Activated B cell treated with CpG ODN at 0.5 μM for 24 hours (primary cell): Measurements from ENCODE around the gene VEGFC. TPM values are rescaled to one million over a fixed set of nuclear protein-coding genes. Genes with fewer than 3 reads are reported as not detected.

Experiments used
- ATAC-seq: fragments of 200-7000 bp; cut with Tn5 transposase; one replicate; pipeline ENCODE4 v1.10.0; 2021; ENCODE audit warnings: low read depth, mild to moderate bottlenecking, moderate library complexity
- CTCF ChIA-PET: fragments of 350-600 bp; sonication (Branson Sonifier 250); formaldehyde crosslinking; loops from one replicate; lab custom pipeline; 2021; ENCODE audit warnings: antibody characterized with exemption; lab: Charles Lee
- POLR2A ChIA-PET: fragments of 350-600 bp; sonication (Branson Sonifier 250); formaldehyde crosslinking; loops from one replicate; lab custom pipeline; 2021; ENCODE audit warnings: antibody characterized with exemption; lab: Charles Lee
- DNase-seq: peaks from one replicate; pipeline ENCODE4 v3.0.0; 2022
- H3K27ac Mint-ChIP-seq: one replicate; pipeline ENCODE4 v1.8.0; 2020; ENCODE audit warnings: mixed read lengths
- H3K27me3 Mint-ChIP-seq: one replicate; pipeline ENCODE4 v1.8.0; 2021; ENCODE audit warnings: mixed read lengths
- H3K36me3 Mint-ChIP-seq: one replicate; pipeline ENCODE4 v1.8.0; 2021; ENCODE audit warnings: low read depth, mixed read lengths
- H3K4me1 Mint-ChIP-seq: one replicate; pipeline ENCODE4 v1.8.0; 2021; ENCODE audit warnings: mixed read lengths
- H3K4me3 Mint-ChIP-seq: one replicate; pipeline ENCODE4 v1.8.0; 2020; ENCODE audit warnings: mild to moderate bottlenecking, mixed read lengths
- H3K9me3 Mint-ChIP-seq: one replicate; pipeline ENCODE4 v1.8.0; 2020; ENCODE audit warnings: mixed read lengths
- CTCF ChIP-seq: fragments of 200-600 bp; IDR thresholded peaks from one replicate; pipeline ENCODE4 v1.8.0; 2022; ENCODE audit warnings: antibody characterized with exemption, mild to moderate bottlenecking
- intact Hi-C: fragments of 100-400 bp; cut with micrococcal nuclease; formaldehyde crosslinking; loops from one replicate; pipeline ENCODE4 v1.15.1; 2024
- total RNA-seq: library from RNA; stranded (reverse); gene quantifications from 2 replicates; pipeline ENCODE4 v1.2.3, GENCODE V29; 2022

VEGFC gene
- total RNA-seq, 1 donor from 2014 or later, result not detected

GRCh38 chr4:176837169-176837895 is 44.6 kb upstream of the VEGFC start:
- no peak overlapping the region for H3K27ac Mint-ChIP-seq
- H3K36me3 Mint-ChIP-seq, result no peaks in the 10 kb centered on the region
- DNase-seq, result no peak
- H3K9me3 Mint-ChIP-seq, result peaks cover 2% of the 10 kb centered on the region
- no peak for ATAC-seq
- POLR2A ChIA-PET, result no interaction called here
- no peak overlapping the region for H3K4me3 Mint-ChIP-seq
- no peaks in the 10 kb centered on the region for H3K4me1 Mint-ChIP-seq
- intact Hi-C loops, result no loop called here
- H3K27me3 Mint-ChIP-seq, result no peaks in the 10 kb centered on the region
- CTCF ChIA-PET, result no interaction called here
- no peak for TF ChIP-seq CTCF

DNA sequence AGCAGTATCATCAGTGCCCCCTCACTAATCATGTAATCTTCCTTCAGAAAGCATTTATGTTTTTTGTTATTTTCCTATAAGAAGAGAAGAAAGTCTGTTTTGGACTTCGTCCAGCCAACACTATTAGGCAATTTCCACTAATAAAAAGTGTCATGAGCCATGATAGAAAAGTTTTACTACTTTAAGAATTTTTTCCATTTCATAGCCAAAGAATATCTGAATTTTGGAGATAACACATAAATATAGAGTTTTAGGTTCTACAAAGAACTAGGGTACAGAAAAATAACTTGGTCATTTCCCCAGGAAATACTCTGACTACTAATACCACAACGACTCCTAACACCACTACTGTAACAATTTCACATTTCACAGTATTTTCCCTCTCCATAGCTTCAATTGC is 41.8 kb upstream of the VEGFC start:
- ATAC-seq, result no peak
- Mint-ChIP-seq H3K27me3 (no peaks in the 10 kb centered on the region), H3K27ac (no peak overlapping the region), H3K4me1 (no peaks in the 10 kb centered on the region), H3K36me3 (no peaks in the 10 kb centered on the region), H3K9me3 (peaks cover 2% of the 10 kb centered on the region), H3K4me3 (no peak overlapping the region)
- ChIA-PET POLR2A (no interaction called here), CTCF (no interaction called here)
- intact Hi-C loops, result no loop called here
- TF ChIP-seq CTCF, result no peak
- DNase-seq, result no peak

DNA sequence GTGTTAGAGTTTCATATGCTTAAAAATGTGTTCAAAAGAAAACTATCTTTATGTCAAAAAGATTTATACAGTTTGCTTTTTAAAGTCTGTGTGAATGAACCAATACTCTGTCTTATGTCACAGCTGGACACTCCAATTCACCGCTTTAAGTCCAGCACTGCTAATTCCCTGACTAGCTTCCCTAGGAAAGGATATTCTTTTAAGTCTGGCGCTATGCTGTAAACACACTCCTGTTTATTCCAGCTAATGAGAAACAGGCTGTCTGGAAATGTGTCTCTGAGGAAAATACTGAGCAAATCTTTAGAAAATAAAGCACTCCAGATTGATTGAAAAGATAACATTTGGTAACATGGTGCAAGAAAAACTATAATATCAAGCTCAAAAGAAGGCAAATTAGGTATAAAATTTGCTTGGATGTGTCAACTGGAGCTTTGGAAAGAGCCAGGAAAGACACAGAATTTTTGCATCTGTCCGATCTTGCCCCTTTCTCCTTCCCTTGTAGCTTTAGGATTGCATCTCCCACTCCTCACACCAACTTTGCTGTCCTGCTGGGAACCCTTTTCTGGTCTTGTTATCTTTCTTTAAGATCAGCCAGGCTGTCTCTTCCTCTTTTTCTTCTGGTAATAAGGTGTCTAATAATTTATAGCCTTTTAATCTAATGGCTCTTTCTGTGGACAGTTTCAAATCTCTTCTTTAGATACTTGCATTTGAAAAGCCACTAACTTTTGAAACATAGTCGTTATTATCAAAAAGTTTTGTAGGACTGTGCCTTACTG is 40.9 kb upstream of the VEGFC start:
- intact Hi-C loops, result no loop called here
- ChIA-PET POLR2A (no interaction called here), CTCF (no interaction called here)
- H3K9me3 Mint-ChIP-seq, result peaks cover 2% of the 10 kb centered on the region
- no peak overlapping the region for H3K27ac Mint-ChIP-seq
- no peak overlapping the region for H3K4me3 Mint-ChIP-seq
- ATAC-seq (no peak), DNase-seq (no peak)
- H3K27me3 Mint-ChIP-seq, result no peaks in the 10 kb centered on the region
- TF ChIP-seq CTCF, result no peak
- H3K36me3 Mint-ChIP-seq, result no peaks in the 10 kb centered on the region
- H3K4me1 Mint-ChIP-seq, result no peaks in the 10 kb centered on the region

- Mint-ChIP-seq H3K4me3 (no peak overlapping the region), H3K36me3 (no peaks in the 10 kb centered on the region), H3K27ac (no peak overlapping the region), H3K4me1 (no peaks in the 10 kb centered on the region), H3K9me3 (peaks cover 2% of the 10 kb centered on the region), H3K27me3 (no peaks in the 10 kb centered on the region)
- TF ChIP-seq CTCF, result no peak
- intact Hi-C loops, result no loop called here
- ChIA-PET POLR2A (no interaction called here), CTCF (no interaction called here)
- ATAC-seq, result no peak
- DNase-seq, result no peak
These were observed 38.2 kb upstream of the VEGFC start for GRCh38 chr4:176830971-176831370.

DNA sequence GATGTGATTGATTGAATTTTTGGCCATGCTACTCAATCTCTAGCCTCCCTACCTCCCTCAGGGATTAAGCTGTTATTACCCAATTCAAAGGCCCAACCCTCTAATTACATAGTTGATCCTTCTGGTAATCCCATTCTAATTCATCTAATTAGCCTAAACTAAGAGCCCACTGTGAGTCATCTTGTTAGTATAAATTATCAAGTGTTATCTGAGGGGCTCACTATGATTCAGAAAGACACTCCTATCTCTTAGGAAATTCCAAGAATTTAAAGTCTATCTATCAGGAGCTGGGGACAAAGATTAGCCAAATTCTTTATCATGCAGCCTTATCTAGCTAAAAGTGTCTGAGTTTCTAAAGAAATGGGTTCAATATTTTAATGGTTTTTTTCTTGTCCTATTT is 32.9 kb upstream of the VEGFC start:
- Mint-ChIP-seq H3K9me3 (no peaks in the 10 kb centered on the region), H3K4me1 (no peaks in the 10 kb centered on the region), H3K4me3 (no peak overlapping the region), H3K27me3 (no peaks in the 10 kb centered on the region), H3K36me3 (no peaks in the 10 kb centered on the region), H3K27ac (no peak overlapping the region)
- TF ChIP-seq CTCF, result no peak
- no peak for DNase-seq
- no peak for ATAC-seq
- ChIA-PET POLR2A (no interaction called here), CTCF (no interaction called here)
- intact Hi-C loops, result no loop called here
